Caco-2 (cell line): ENCODE results near the gene DCAF4. TPM values are rescaled to one million over a fixed set of nuclear protein-coding genes. Genes with fewer than 3 reads are reported as not detected.
"Not testable (repeated sequence)": the region's sequence is repeated elsewhere in the genome, so short reads cannot be mapped to it uniquely, and the experiment has no call there.

Experiments
- BruUV-seq: library from RNA; stranded (reverse); fragments of 400-500 nt; replicated peaks from 2 replicates; lab custom pipeline; 2021; lab: Mats Ljungman, UMichigan
- CTCF ChIA-PET: fragments of 300-600 bp; sonication (Branson Sonifier 250); formaldehyde crosslinking; loops from one replicate; lab custom pipeline; 2022; ENCODE audit warnings: antibody characterized with exemption; lab: Charles Lee
- POLR2A ChIA-PET: fragments of 300-600 bp; sonication (Branson Sonifier 250); formaldehyde crosslinking; loops from one replicate; lab custom pipeline; 2022; ENCODE audit warnings: antibody characterized with exemption; lab: Charles Lee
- DNase-seq, 2 experiments: peaks; one replicate each; pipeline versions ENCODE4 v3.0.0 to v3.0.0-alpha.2; 2020 to 2022
- H3K27me3 ChIP-seq: replicated peaks from 2 replicates; pipeline ENCODE4 v1.6.0; 2011; ENCODE audit warnings: low read length; ENCODE audit not compliant: control insufficient read depth, insufficient read depth
- H3K36me3 ChIP-seq: 2 replicates; pipeline ENCODE4 v1.5.1; 2011; ENCODE audit warnings: low read length; ENCODE audit not compliant: control insufficient read depth, insufficient read depth
- H3K4me1 ChIP-seq: fragments of 250-450 bp; sonication (Bioruptor Pico); 2 replicates; pipeline ENCODE4 v1.5.1; 2020; ENCODE audit warnings: mild to moderate bottlenecking
- H3K4me3 ChIP-seq: 2 replicates; pipeline ENCODE4 v1.5.1; 2011; ENCODE audit warnings: low read depth, mild to moderate bottlenecking, control low read depth, low read length
- H3K9me3 ChIP-seq: fragments of 250-450 bp; sonication (Bioruptor Pico); 2 replicates; pipeline ENCODE4 v1.5.1; 2020; ENCODE audit warnings: mild to moderate bottlenecking, moderate library complexity
- H3K27ac Mint-ChIP-seq: one replicate; pipeline ENCODE4 v1.8.0; 2022; ENCODE audit warnings: mixed read lengths; ENCODE audit not compliant: unreplicated experiment
- H3K27me3 Mint-ChIP-seq: one replicate; pipeline ENCODE4 v1.8.0; 2022; ENCODE audit warnings: mixed read lengths; ENCODE audit not compliant: insufficient read depth, unreplicated experiment
- H3K36me3 Mint-ChIP-seq: one replicate; pipeline ENCODE4 v1.8.0; 2022; ENCODE audit warnings: mild to moderate bottlenecking, mixed read lengths; ENCODE audit not compliant: insufficient read depth, unreplicated experiment
- H3K4me1 Mint-ChIP-seq: one replicate; pipeline ENCODE4 v1.8.0; 2022; ENCODE audit warnings: low read depth, mixed read lengths; ENCODE audit not compliant: unreplicated experiment
- H3K4me3 Mint-ChIP-seq: one replicate; pipeline ENCODE4 v1.8.0; 2022; ENCODE audit warnings: mild to moderate bottlenecking, moderate library complexity, mixed read lengths; ENCODE audit not compliant: unreplicated experiment
- H3K9me3 Mint-ChIP-seq: one replicate; pipeline ENCODE4 v1.8.0; 2022; ENCODE audit warnings: mixed read lengths; ENCODE audit not compliant: unreplicated experiment
- CTCF ChIP-seq, 2 experiments: fragments of 200-600 bp in 1 of 2; IDR thresholded peaks; 1 replicate in 1 of 2; 2 replicates in 1 of 2; pipeline versions ENCODE4 v1.5.1 to v1.8.0; 2011 to 2022; ENCODE audit warnings: antibody characterized with exemption in 1 of 2, control low read depth in 1 of 2, inconsistent platforms in 1 of 2, low read depth in 1 of 2, low read length in 1 of 2, mild to moderate bottlenecking in 1 of 2, moderate library complexity in 1 of 2; ENCODE audit not compliant: insufficient read depth in 1 of 2, severe bottlenecking in 1 of 2, unreplicated experiment in 1 of 2
- intact Hi-C: fragments of 100-400 bp; cut with micrococcal nuclease; formaldehyde crosslinking; loops from one replicate; pipeline ENCODE4 v1.10.0; 2022; ENCODE audit not compliant: unreplicated experiment
- total RNA-seq: library from RNA; stranded (reverse); gene quantifications from 2 replicates; pipeline ENCODE4 v1.2.3, GENCODE V29; 2022

Gene DCAF4
- total RNA-seq, 1 experiment from 2014 or later, result 21.1 TPM

GRCh38 chr14:72999316-72999715, 73.1 kb downstream of the DCAF4 start:
- ChIA-PET POLR2A (no interaction called here), CTCF (interaction anchor here (0.6 kb wide), 1 partner anchor 8 kb away, joined by 3 read pairs; no protein-coding TSS in a partner anchor)
- H3K4me3 ChIP-seq, result no peak overlapping the region
- no peaks in the 10 kb centered on the region for H3K36me3 ChIP-seq
- intact Hi-C loops, result no loop called here
- Mint-ChIP-seq H3K9me3 (no peaks in the 10 kb centered on the region), H3K36me3 (peaks cover 7% of the 10 kb centered on the region), H3K4me1 (no peaks in the 10 kb centered on the region), H3K27ac (no peak overlapping the region), H3K4me3 (no peak overlapping the region), H3K27me3 (no peaks in the 10 kb centered on the region)
- H3K4me1 ChIP-seq, result no peaks in the 10 kb centered on the region
- BruUV-seq, result no TSS peak
- H3K9me3 ChIP-seq, result no peaks in the 10 kb centered on the region
- no peak for DNase-seq
- no peak for TF ChIP-seq CTCF (IDR thresholded peaks at IDR 0.05; ENCODE audit: insufficient read depth in 1 of 2, low read depth in 1 of 2, low read length in 1 of 2, severe bottlenecking in 1 of 2, unreplicated experiment in 1 of 2)
- H3K27me3 ChIP-seq, result no peaks in the 10 kb centered on the region

- H3K27ac Mint-ChIP-seq, result no peak overlapping the region
- CTCF ChIA-PET, result no interaction called here
- H3K27me3 ChIP-seq, result no peaks in the 10 kb centered on the region
- H3K4me3 ChIP-seq, result no peak overlapping the region
- POLR2A ChIA-PET, result no interaction called here
- no peak for TF ChIP-seq CTCF (IDR thresholded peaks at IDR 0.05; ENCODE audit: insufficient read depth in 1 of 2, low read depth in 1 of 2, low read length in 1 of 2, severe bottlenecking in 1 of 2, unreplicated experiment in 1 of 2)
- no peaks in the 10 kb centered on the region for H3K27me3 Mint-ChIP-seq
- no peak for DNase-seq
- H3K4me1 Mint-ChIP-seq, result no peaks in the 10 kb centered on the region
- no peaks in the 10 kb centered on the region for H3K9me3 Mint-ChIP-seq
- intact Hi-C loops, result no loop called here
- no peaks in the 10 kb centered on the region for H3K9me3 ChIP-seq
- no peaks in the 10 kb centered on the region for H3K4me1 ChIP-seq
- H3K36me3 Mint-ChIP-seq, result peaks cover 7% of the 10 kb centered on the region
- no peak overlapping the region for H3K4me3 Mint-ChIP-seq
- no peaks in the 10 kb centered on the region for H3K36me3 ChIP-seq
- no TSS peak for BruUV-seq
These were observed 73.8 kb downstream of the DCAF4 start for GRCh38 chr14:73000073-73000472.

GRCh38 chr14:73003681-73004080, 77.4 kb downstream of the DCAF4 start:
- no peaks in the 10 kb centered on the region for H3K9me3 Mint-ChIP-seq
- H3K27me3 Mint-ChIP-seq, result no peaks in the 10 kb centered on the region
- no peak for TF ChIP-seq CTCF (IDR thresholded peaks at IDR 0.05; ENCODE audit: insufficient read depth in 1 of 2, low read depth in 1 of 2, low read length in 1 of 2, severe bottlenecking in 1 of 2, unreplicated experiment in 1 of 2)
- no peaks in the 10 kb centered on the region for H3K27me3 ChIP-seq
- no peaks in the 10 kb centered on the region for H3K36me3 ChIP-seq
- ChIA-PET POLR2A (no interaction called here), CTCF (interaction anchor here (0.7 kb wide), 1 partner anchor 1283 kb away, joined by 4 read pairs; no protein-coding TSS in a partner anchor)
- H3K9me3 ChIP-seq, result no peaks in the 10 kb centered on the region
- no peaks in the 10 kb centered on the region; the same call in 1 of the 2 replicates for H3K4me1 ChIP-seq
- no peak overlapping the region for H3K4me3 ChIP-seq
- no peak overlapping the region for H3K4me3 Mint-ChIP-seq
- no TSS peak for BruUV-seq
- H3K4me1 Mint-ChIP-seq, result no peaks in the 10 kb centered on the region
- DNase-seq, result no peak
- H3K27ac Mint-ChIP-seq, result no peak overlapping the region
- intact Hi-C loops, result no loop called here
- H3K36me3 Mint-ChIP-seq, result peaks cover 6% of the 10 kb centered on the region

GRCh38 chr14:73004641-73005040, 78.4 kb downstream of the DCAF4 start:
- CTCF ChIA-PET, H3K27me3 Mint-ChIP-seq, H3K9me3 ChIP-seq, intact Hi-C loops, H3K4me1 Mint-ChIP-seq, BruUV-seq, H3K4me1 ChIP-seq, H3K36me3 ChIP-seq, H3K36me3 Mint-ChIP-seq, H3K4me3 Mint-ChIP-seq, H3K4me3 ChIP-seq, H3K9me3 Mint-ChIP-seq, DNase-seq, POLR2A ChIA-PET, H3K27me3 ChIP-seq, H3K27ac Mint-ChIP-seq: not testable (repeated sequence)
